Rectal smooth muscle tissue (tissue), 1 donor: ENCODE measurements around the gene COIL.

ENCODE experiments used
- H3K27ac ChIP-seq: one replicate; pipeline ENCODE4 v1.7.0; 2013; ENCODE audit warnings: low read depth, low read length, inconsistent platforms
- H3K27me3 ChIP-seq: one replicate; pipeline ENCODE4 v1.7.0; 2013; ENCODE audit warnings: low read length; ENCODE audit not compliant: control insufficient read depth, insufficient read depth
- H3K36me3 ChIP-seq: one replicate; pipeline ENCODE4 v1.7.0; 2013; ENCODE audit warnings: low read length; ENCODE audit not compliant: control insufficient read depth, insufficient read depth
- H3K4me1 ChIP-seq: one replicate; pipeline ENCODE4 v1.7.0; 2013; ENCODE audit warnings: low read length; ENCODE audit not compliant: control insufficient read depth, insufficient read depth
- H3K4me3 ChIP-seq: one replicate; pipeline ENCODE4 v1.7.0; 2013; ENCODE audit warnings: low read length
- H3K9ac ChIP-seq: one replicate; pipeline ENCODE4 v1.7.0; 2013; ENCODE audit warnings: low read length

The COIL gene

GRCh38 chr17:56893503-56893902, 67.3 kb downstream of the COIL start:
- no peaks in the 10 kb centered on the region for H3K27me3 ChIP-seq
- no peaks in the 10 kb centered on the region for H3K4me1 ChIP-seq
- H3K36me3 ChIP-seq, result peaks cover 41% of the 10 kb centered on the region
- no peak overlapping the region for H3K9ac ChIP-seq
- H3K4me3 ChIP-seq, result no peak overlapping the region
- no peak overlapping the region for H3K27ac ChIP-seq

GRCh38 chr17:56892333-56892732, 68.5 kb downstream of the COIL start:
- H3K4me3 ChIP-seq, result no peak overlapping the region
- no peak overlapping the region for H3K27ac ChIP-seq
- H3K9ac ChIP-seq, result no peak overlapping the region
- H3K27me3 ChIP-seq, result no peaks in the 10 kb centered on the region
- H3K4me1 ChIP-seq, result no peaks in the 10 kb centered on the region
- peaks cover 43% of the 10 kb centered on the region for H3K36me3 ChIP-seq

- Histone ChIP-seq H3K4me3 (no peak overlapping the region), H3K27me3 (no peaks in the 10 kb centered on the region), H3K27ac (no peak overlapping the region), H3K36me3 (peaks cover 42% of the 10 kb centered on the region), H3K4me1 (no peaks in the 10 kb centered on the region), H3K9ac (no peak overlapping the region)
Measured at GRCh38 chr17:56891751-56892150, 69.1 kb downstream of the COIL start.

- Histone ChIP-seq H3K4me3 (no peak overlapping the region), H3K9ac (no peak overlapping the region), H3K27me3 (no peaks in the 10 kb centered on the region), H3K27ac (no peak overlapping the region), H3K36me3 (peaks cover 42% of the 10 kb centered on the region), H3K4me1 (no peaks in the 10 kb centered on the region)
Measured at GRCh38 chr17:56890906-56891674, 69.8 kb downstream of the COIL start.

GRCh38 chr17:56890390-56890789, 70.5 kb downstream of the COIL start:
- H3K9ac ChIP-seq, result no peak overlapping the region
- no peak overlapping the region for H3K27ac ChIP-seq
- no peaks in the 10 kb centered on the region for H3K27me3 ChIP-seq
- no peaks in the 10 kb centered on the region for H3K4me1 ChIP-seq
- no peak overlapping the region for H3K4me3 ChIP-seq
- peaks cover 42% of the 10 kb centered on the region for H3K36me3 ChIP-seq
